Testis (tissue), 3 donors: ENCODE measurements around the gene F8. TPM values are rescaled to one million over a fixed set of nuclear protein-coding genes. Genes with fewer than 3 reads are reported as not detected.
A peak's percentile ranks its signal among the peaks of the same experiment; 100 is the strongest.

ENCODE experiments used
- DNase-seq: peaks from one replicate; pipeline ENCODE4 v3.0.0-alpha.2; 2019
- H3K27ac ChIP-seq, 2 donors: fragments of 200-600 bp; sonication (generic); one replicate each; pipeline ENCODE4 v1.5.1; 2019
- H3K27me3 ChIP-seq: fragments of 200-600 bp; sonication (generic); one replicate; pipeline ENCODE4 v1.5.1; 2019
- H3K36me3 ChIP-seq: fragments of 200-600 bp; sonication (generic); one replicate; pipeline ENCODE4 v1.5.1; 2017; ENCODE audit warnings: low read depth; ENCODE audit errors: missing control alignments
- H3K4me1 ChIP-seq: fragments of 200-600 bp; sonication (generic); one replicate; pipeline ENCODE4 v1.5.1; 2019
- H3K4me3 ChIP-seq, 2 donors: fragments of 200-600 bp; sonication (generic); one replicate each; pipeline ENCODE4 v1.5.1; 2017 to 2019
- H3K9me3 ChIP-seq: fragments of 200-600 bp; sonication (generic); one replicate; pipeline ENCODE4 v1.5.1; 2017
- POLR2A ChIP-seq: fragments of 450-650 bp; IDR thresholded peaks from one replicate; pipeline ENCODE4 v1.6.1; 2017; ENCODE audit warnings: antibody characterized with exemption, mild to moderate bottlenecking, moderate library complexity
- WGBS, 2 donors: methylation state at CpG; one replicate each; pipeline ENCODE4 v1.1.5; 2018; 5-methylcytosine and 5-hydroxymethylcytosine counted together
- intact Hi-C: fragments of 100-400 bp; cut with DNase I; formaldehyde crosslinking; loops from one replicate; pipeline ENCODE4 v1.15.1; 2023; ENCODE audit warnings: low total_unique reads
- polyA plus RNA-seq: library from polyadenylated mRNA; stranded (reverse); fragments of 350-450 nt; fragmentation: Illumina TruSeq; extraction: RNeasy Lipid Tissue Mini Kit (QIAGEN cat#74804); gene quantifications from one replicate; pipeline ENCODE4 v1.2.3, GENCODE V29; 2014; ENCODE audit warnings: low read depth, low replicate concordance; ENCODE audit not compliant: insufficient read depth
- total RNA-seq, 2 donors: library from RNA; depleted of rRNA; stranded (reverse); fragments of >200 nt; gene quantifications; one replicate each; pipeline ENCODE4 v1.2.3, GENCODE V29; 2016
- TF ChIP-seq, protein P1 (sequence below), 3 experiments: fragments of 450-650 bp in 2 of 3; fragments of 200-600 bp in 1 of 3; sonication (generic) in 1 of 3; IDR thresholded peaks; one replicate each; pipeline ENCODE4 v1.5.1; 2016 to 2019; ENCODE audit warnings: antibody characterized with exemption in 3 of 3, mild to moderate bottlenecking in 2 of 3, moderate library complexity in 1 of 3

The F8 gene
- total and polyA plus RNA-seq, 3 donors from 2014 or later, result 18.0 to 35.2 (median 25.0) TPM

DNA sequence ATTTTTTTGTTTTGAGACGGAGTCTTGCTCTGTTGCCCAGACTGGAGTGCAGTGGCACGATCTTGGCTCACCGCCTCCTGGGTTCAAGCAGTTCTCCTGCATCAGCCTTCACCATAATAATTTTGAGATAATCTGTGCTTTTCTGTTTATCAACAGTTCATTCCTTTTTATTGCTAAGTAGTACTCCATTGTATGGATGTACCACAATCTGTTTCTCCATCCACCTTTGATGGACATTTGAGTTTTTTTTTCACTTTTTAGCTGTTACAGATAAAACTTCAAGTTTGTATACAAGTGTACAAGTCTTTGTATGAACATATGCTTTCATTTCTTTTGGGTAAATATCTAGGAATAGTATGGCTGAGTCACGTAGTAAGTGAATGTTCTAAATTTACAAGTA lies 13.2 kb upstream of the F8 start:
- intact Hi-C loops, result no loop called here
- Histone ChIP-seq H3K27me3 (no peaks in the 10 kb centered on the region), H3K36me3 (no peaks in the 10 kb centered on the region), H3K4me3 (no peak overlapping the region), H3K9me3 (no peaks in the 10 kb centered on the region), H3K27ac (no peak overlapping the region), H3K4me1 (no peaks in the 10 kb centered on the region)
- WGBS, 2 donors, result 95% methylated on average over 3 to 4 of the region's 4 CpGs
- TF ChIP-seq, protein P1, sequence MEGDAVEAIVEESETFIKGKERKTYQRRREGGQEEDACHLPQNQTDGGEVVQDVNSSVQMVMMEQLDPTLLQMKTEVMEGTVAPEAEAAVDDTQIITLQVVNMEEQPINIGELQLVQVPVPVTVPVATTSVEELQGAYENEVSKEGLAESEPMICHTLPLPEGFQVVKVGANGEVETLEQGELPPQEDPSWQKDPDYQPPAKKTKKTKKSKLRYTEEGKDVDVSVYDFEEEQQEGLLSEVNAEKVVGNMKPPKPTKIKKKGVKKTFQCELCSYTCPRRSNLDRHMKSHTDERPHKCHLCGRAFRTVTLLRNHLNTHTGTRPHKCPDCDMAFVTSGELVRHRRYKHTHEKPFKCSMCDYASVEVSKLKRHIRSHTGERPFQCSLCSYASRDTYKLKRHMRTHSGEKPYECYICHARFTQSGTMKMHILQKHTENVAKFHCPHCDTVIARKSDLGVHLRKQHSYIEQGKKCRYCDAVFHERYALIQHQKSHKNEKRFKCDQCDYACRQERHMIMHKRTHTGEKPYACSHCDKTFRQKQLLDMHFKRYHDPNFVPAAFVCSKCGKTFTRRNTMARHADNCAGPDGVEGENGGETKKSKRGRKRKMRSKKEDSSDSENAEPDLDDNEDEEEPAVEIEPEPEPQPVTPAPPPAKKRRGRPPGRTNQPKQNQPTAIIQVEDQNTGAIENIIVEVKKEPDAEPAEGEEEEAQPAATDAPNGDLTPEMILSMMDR (IDR thresholded peaks at IDR 0.05), result no peak
- TF ChIP-seq POLR2A, result no peak
- no peak for DNase-seq

DNA sequence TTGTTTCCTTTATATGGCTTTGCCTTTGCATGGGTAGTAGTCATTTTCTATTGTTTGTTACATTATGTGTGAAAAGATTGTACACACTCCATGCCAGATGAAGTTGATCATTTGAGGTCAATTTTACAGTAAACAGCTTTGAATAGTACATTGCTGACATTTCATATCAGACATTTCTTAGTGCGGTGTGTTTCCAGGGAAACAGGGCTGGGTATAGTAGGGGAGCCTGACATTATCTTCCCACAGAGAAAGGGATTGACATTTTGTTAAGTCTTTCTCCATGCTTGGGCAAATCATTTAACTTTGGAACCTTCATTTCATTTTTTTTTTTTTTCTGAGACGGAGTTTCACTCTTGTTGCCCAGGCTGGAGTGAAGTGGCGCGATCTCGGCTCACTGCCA lies 9.1 kb upstream of the F8 start:
- no peaks in the 10 kb centered on the region for H3K9me3 ChIP-seq
- H3K4me3 ChIP-seq, result no peak overlapping the region
- intact Hi-C loops, result no loop called here
- H3K4me1 ChIP-seq, result no peaks in the 10 kb centered on the region
- H3K27me3 ChIP-seq, result no peaks in the 10 kb centered on the region
- no peak overlapping the region for H3K27ac ChIP-seq
- H3K36me3 ChIP-seq, result no peaks in the 10 kb centered on the region
- no peak for DNase-seq
- 92 to 93% methylated on average over 5 of the region's 5 CpGs for WGBS, 2 donors
- no peak for TF ChIP-seq POLR2A
- TF ChIP-seq, protein P1 (IDR thresholded peaks at IDR 0.05), result no peak

GRCh38 chrX:155028877-155029291 lies 6.4 kb upstream of the F8 start:
- H3K4me1 ChIP-seq, result no peaks in the 10 kb centered on the region
- H3K27ac ChIP-seq, result peak overlapping the region in 1 of 2 donors; percentile 94

DNA sequence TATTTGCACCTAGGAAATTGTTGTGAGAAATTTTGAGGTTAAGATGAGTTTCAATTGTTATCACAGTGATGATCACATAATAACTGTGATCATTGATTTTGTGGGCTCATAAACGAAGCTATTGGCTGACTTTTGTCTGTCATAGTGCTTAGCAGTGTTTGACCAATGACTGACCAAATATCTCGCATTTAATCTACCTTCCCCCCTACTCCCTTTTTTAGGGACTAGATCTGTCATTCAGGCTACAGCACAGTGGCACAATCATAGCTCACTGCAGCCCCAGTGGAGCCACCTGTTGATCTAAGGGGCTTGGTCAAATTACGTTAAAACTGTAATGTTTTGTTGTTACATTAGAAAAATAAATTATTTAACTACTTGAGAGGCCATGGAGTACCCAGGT lies 5.6 kb upstream of the F8 start:
- TF ChIP-seq, protein P1 (IDR thresholded peaks at IDR 0.05), result no peak
- TF ChIP-seq POLR2A, result no peak
- whole genome bisulfite sequencing, 2 donors, result 11 to 27% methylated on average over 3 of the region's 3 CpGs
- Histone ChIP-seq H3K9me3 (no peaks in the 10 kb centered on the region), H3K4me1 (no peaks in the 10 kb centered on the region), H3K27me3 (no peaks in the 10 kb centered on the region), H3K27ac (peak overlapping the region; percentile 94 to 95), H3K36me3 (no peaks in the 10 kb centered on the region), H3K4me3 (peak overlapping the region in 1 of 2 donors; percentile 72)
- DNase-seq, result no peak
- intact Hi-C loops, result no loop called here

More at GRCh38 chrX:155028877-155029291, 6.4 kb upstream of the F8 start:
- no peak for DNase-seq
- H3K36me3 ChIP-seq, result no peaks in the 10 kb centered on the region
- H3K4me3 ChIP-seq, result no peak overlapping the region
- H3K9me3 ChIP-seq, result no peaks in the 10 kb centered on the region
- WGBS, 2 donors, result 38 to 63% methylated on average over 2 of the region's 2 CpGs
- H3K27me3 ChIP-seq, result no peaks in the 10 kb centered on the region
- TF ChIP-seq POLR2A, result no peak
- TF ChIP-seq, protein P1 (IDR thresholded peaks at IDR 0.05), result no peak
- intact Hi-C loops, result no loop called here

- DNase-seq, result peak; percentile 28
- no peaks in the 10 kb centered on the region for H3K9me3 ChIP-seq
- H3K27me3 ChIP-seq, result no peaks in the 10 kb centered on the region
- no peaks in the 10 kb centered on the region for H3K36me3 ChIP-seq
- H3K4me3 ChIP-seq, result peak overlapping the region; percentile 64 to 72
- peak overlapping the region; percentile 94 to 95 for H3K27ac ChIP-seq
- no peaks in the 10 kb centered on the region for H3K4me1 ChIP-seq
- peak; percentile 11 for TF ChIP-seq POLR2A
- TF ChIP-seq, protein P1 (IDR thresholded peaks at IDR 0.05), result no peak
- intact Hi-C loops, result no loop called here
- 0 to 1% methylated on average over 12 to 14 of the region's 14 CpGs for WGBS, 2 donors
Measured at GRCh38 chrX:155027509-155028066, 5.1 kb upstream of the F8 start.
